Measurements from ENCODE around the gene ABHD12. TPM values are rescaled to one million over a fixed set of nuclear protein-coding genes. Genes with fewer than 3 reads are reported as not detected.
"Not testable (repeated sequence)": the region's sequence is repeated elsewhere in the genome, so short reads cannot be mapped to it uniquely, and the experiment has no call there.

ABHD12 gene
- total RNA-seq, 1 experiment from 2014 or later: 40.6 TPM

GRCh38 chr20:25269057-25269832 is 121.4 kb downstream of the ABHD12 start:
- Histone ChIP-seq H3K27ac (ENCODE audit: low read depth, low read length, poor library complexity, severe bottlenecking) (no peak overlapping the region), H3K4me3 (ENCODE audit: low read depth, low read length, poor library complexity, severe bottlenecking) (no peak overlapping the region), H3K4me1 (ENCODE audit: insufficient read depth, low read length, poor library complexity, severe bottlenecking) (no peaks in the 10 kb centered on the region), H3K36me3 (ENCODE audit: insufficient read depth, low read length, poor library complexity, severe bottlenecking) (peaks cover 12% of the 10 kb centered on the region), H3K9me3 (ENCODE audit: low read depth, low read length, poor library complexity, severe bottlenecking) (no peaks in the 10 kb centered on the region), H3K27me3 (replicated peaks; ENCODE audit: insufficient read depth, low read depth, low read length, poor library complexity) (no peaks in the 10 kb centered on the region)
- CTCF ChIA-PET: no interaction called here
- POLR2A ChIA-PET (ENCODE audit: low non-redundant PET): no interaction called here
- TF ChIP-seq EZH2 (IDR thresholded peaks at IDR 0.05; ENCODE audit: borderline replicate concordance, low read depth, low read length, poor library complexity, severe bottlenecking) (no peak), CTCF (conservative IDR thresholded peaks at IDR 0.05; ENCODE audit: low read depth, low read length) (no peak)
- no TSS peak for BruUV-seq (replicated peaks)
- intact Hi-C loops (cut with micrococcal nuclease; ENCODE audit: unreplicated experiment): no loop called here
- no peak for DNase-seq (ENCODE audit: low spot score)

GRCh38 chr20:25260770-25261437 is 129.7 kb downstream of the ABHD12 start:
- H3K36me3 ChIP-seq (ENCODE audit: insufficient read depth, low read length, poor library complexity, severe bottlenecking); H3K4me3 ChIP-seq (ENCODE audit: low read depth, low read length, poor library complexity, severe bottlenecking); H3K9me3 ChIP-seq (ENCODE audit: low read depth, low read length, poor library complexity, severe bottlenecking); H3K4me1 ChIP-seq (ENCODE audit: insufficient read depth, low read length, poor library complexity, severe bottlenecking); H3K27ac ChIP-seq (ENCODE audit: low read depth, low read length, poor library complexity, severe bottlenecking); BruUV-seq (replicated peaks); CTCF ChIA-PET; DNase-seq (ENCODE audit: low spot score); POLR2A ChIA-PET (ENCODE audit: low non-redundant PET); H3K27me3 ChIP-seq (replicated peaks; ENCODE audit: insufficient read depth, low read depth, low read length, poor library complexity); intact Hi-C loops (cut with micrococcal nuclease; ENCODE audit: unreplicated experiment): not testable (repeated sequence)

- Histone ChIP-seq H3K4me3 (ENCODE audit: low read depth, low read length, poor library complexity, severe bottlenecking) (no peak overlapping the region), H3K27me3 (replicated peaks; ENCODE audit: insufficient read depth, low read depth, low read length, poor library complexity) (no peaks in the 10 kb centered on the region), H3K4me1 (ENCODE audit: insufficient read depth, low read length, poor library complexity, severe bottlenecking) (no peaks in the 10 kb centered on the region), H3K36me3 (ENCODE audit: insufficient read depth, low read length, poor library complexity, severe bottlenecking) (peaks cover 5% of the 10 kb centered on the region), H3K9me3 (ENCODE audit: low read depth, low read length, poor library complexity, severe bottlenecking) (no peaks in the 10 kb centered on the region), H3K27ac (ENCODE audit: low read depth, low read length, poor library complexity, severe bottlenecking) (no peak overlapping the region)
- ChIA-PET CTCF (no interaction called here), POLR2A (ENCODE audit: low non-redundant PET) (no interaction called here)
- DNase-seq (ENCODE audit: low spot score): no peak
- intact Hi-C loops (cut with micrococcal nuclease; ENCODE audit: unreplicated experiment): no loop called here
- no TSS peak for BruUV-seq (replicated peaks)
- no peak for TF ChIP-seq CTCF (conservative IDR thresholded peaks at IDR 0.05; ENCODE audit: low read depth, low read length)
- TF ChIP-seq EZH2 (IDR thresholded peaks at IDR 0.05; ENCODE audit: borderline replicate concordance, low read depth, low read length, poor library complexity, severe bottlenecking): no peak
These were observed 130.8 kb downstream of the ABHD12 start for GRCh38 chr20:25259788-25260254.

Data from A673 (cell line).